IMR-90 (cell line): ENCODE results near the gene UBR4. TPM values are rescaled to one million over a fixed set of nuclear protein-coding genes. Genes with fewer than 3 reads are reported as not detected.

Experiments used
- ATAC-seq: fragments of 200-7000 bp; cut with Tn5 transposase; 2 replicates; pipeline ENCODE4 v1.9.1; 2020; ENCODE audit warnings: low read depth, mild to moderate bottlenecking, moderate library complexity
- BruUV-seq: library from RNA; stranded (reverse); fragments of 400-500 nt; replicated peaks from 2 replicates; lab custom pipeline; 2021; lab: Mats Ljungman, UMichigan
- CTCF ChIA-PET: fragments of 300-600 bp; formaldehyde crosslinking; extraction: SDS; loops from one replicate; lab custom pipeline; 2021; ENCODE audit warnings: antibody characterized with exemption; lab: Yijun Ruan, JAX
- POLR2A ChIA-PET: fragments of 300-600 bp; sonication (Branson Sonifier 250); formaldehyde crosslinking; loops from one replicate; lab custom pipeline; 2022; ENCODE audit warnings: antibody characterized with exemption; ENCODE audit not compliant: unreplicated experiment; lab: Charles Lee
- DNase-seq: peaks from one replicate; pipeline ENCODE4 v3.0.0; 2013
- H2AFZ ChIP-seq: replicated peaks from 2 replicates; pipeline ENCODE3; 2013; ENCODE audit warnings: low read length, mild to moderate bottlenecking; ENCODE audit not compliant: poor library complexity
- H2AK5ac ChIP-seq: 2 replicates; pipeline ENCODE4 v1.6.1; 2013; ENCODE audit warnings: low read depth, low read length, inconsistent platforms
- H2AK9ac ChIP-seq: replicated peaks from 2 replicates; pipeline ENCODE3; 2013; ENCODE audit warnings: mild to moderate bottlenecking, low read depth, low read length, moderate library complexity; ENCODE audit not compliant: poor library complexity
- H2BK120ac ChIP-seq: 2 replicates; pipeline ENCODE4 v1.6.1; 2013; ENCODE audit warnings: low read depth, low read length, inconsistent platforms
- H2BK15ac ChIP-seq: 3 replicates; pipeline ENCODE4 v1.6.1; 2013; ENCODE audit warnings: low read depth, low read length, inconsistent platforms
- H2BK20ac ChIP-seq: 2 replicates; pipeline ENCODE4 v1.6.1; 2013; ENCODE audit warnings: low read depth, mild to moderate bottlenecking, inconsistent platforms, low read length, moderate library complexity
- H2BK5ac ChIP-seq: 2 replicates; pipeline ENCODE4 v1.6.1; 2013; ENCODE audit warnings: mild to moderate bottlenecking, low read depth, low read length, inconsistent platforms; ENCODE audit not compliant: poor library complexity, severe bottlenecking
- H3K14ac ChIP-seq: replicated peaks from 2 replicates; pipeline ENCODE4 v1.6.1; 2013; ENCODE audit warnings: low read depth, low read length, inconsistent platforms
- H3K18ac ChIP-seq: 2 replicates; pipeline ENCODE4 v1.6.1; 2013; ENCODE audit warnings: low read depth, low read length, control low read depth
- H3K23ac ChIP-seq: 2 replicates; pipeline ENCODE4 v1.6.1; 2013; ENCODE audit warnings: low read depth, low read length, inconsistent platforms
- H3K27ac ChIP-seq: 2 replicates; pipeline ENCODE4 v1.5.1; 2013; ENCODE audit warnings: mild to moderate bottlenecking, control low read depth, low read length; ENCODE audit not compliant: insufficient read depth
- H3K27me3 ChIP-seq: 2 replicates; pipeline ENCODE4 v1.6.1; 2013; ENCODE audit warnings: low read length; ENCODE audit not compliant: control insufficient read depth, insufficient read depth
- H3K36me3 ChIP-seq: 2 replicates; pipeline ENCODE4 v1.6.1; 2013; ENCODE audit warnings: low read length, mixed read lengths; ENCODE audit not compliant: control insufficient read depth, insufficient read depth
- H3K4ac ChIP-seq: 2 replicates; pipeline ENCODE4 v1.6.1; 2013; ENCODE audit warnings: low read depth, low read length, inconsistent platforms
- H3K4me1 ChIP-seq: 2 replicates; pipeline ENCODE4 v1.6.1; 2013; ENCODE audit warnings: low read length, mixed read lengths; ENCODE audit not compliant: control insufficient read depth, insufficient read depth
- H3K4me2 ChIP-seq: 2 replicates; pipeline ENCODE4 v1.6.1; 2013; ENCODE audit warnings: low read depth, mild to moderate bottlenecking, control low read depth, low read length, moderate library complexity
- H3K4me3 ChIP-seq: 2 replicates; pipeline ENCODE4 v1.5.1; 2013; ENCODE audit warnings: low read depth, mild to moderate bottlenecking, control low read depth, low read length, moderate library complexity; ENCODE audit not compliant: insufficient read depth
- H3K56ac ChIP-seq: 2 replicates; pipeline ENCODE4 v1.6.1; 2013; ENCODE audit warnings: low read length, inconsistent platforms; ENCODE audit not compliant: insufficient read depth; ENCODE audit errors: extremely low read depth
- H3K79me1 ChIP-seq, 2 experiments: 2 replicates each; pipeline ENCODE4 v1.6.1; 2013; ENCODE audit warnings: low read length in 2 of 2, inconsistent platforms in 1 of 2, low read depth in 1 of 2
- H3K9ac ChIP-seq: 2 replicates; pipeline ENCODE4 v1.6.1; 2013; ENCODE audit warnings: low read depth, low read length, control low read depth
- H3K9me1 ChIP-seq: 2 replicates; pipeline ENCODE4 v1.6.1; 2013; ENCODE audit warnings: low read length, inconsistent platforms; ENCODE audit not compliant: insufficient read depth
- H3K9me3 ChIP-seq: 2 replicates; pipeline ENCODE4 v1.6.1; 2013; ENCODE audit warnings: low read length; ENCODE audit not compliant: control insufficient read depth, insufficient read depth
- H4K20me1 ChIP-seq: 2 replicates; pipeline ENCODE4 v1.6.1; 2013; ENCODE audit warnings: low read length, inconsistent platforms; ENCODE audit not compliant: insufficient read depth
- H4K5ac ChIP-seq: 2 replicates; pipeline ENCODE4 v1.6.1; 2013; ENCODE audit warnings: mild to moderate bottlenecking, low read depth, low read length, control low read depth
- H4K8ac ChIP-seq, 2 experiments: 2 replicates each; pipeline ENCODE4 v1.6.1; 2013; ENCODE audit warnings: low read depth in 2 of 2, low read length in 2 of 2, control low read depth in 1 of 2, inconsistent platforms in 1 of 2
- H4K91ac ChIP-seq: 2 replicates; pipeline ENCODE4 v1.6.1; 2013; ENCODE audit warnings: low read depth, low read length, inconsistent platforms; ENCODE audit not compliant: insufficient read depth
- CEBPB ChIP-seq: IDR thresholded peaks from 2 replicates; pipeline ENCODE4 v1.6.1; 2012; ENCODE audit warnings: low read depth, low read length, improper control_type of control experiment
- CHD1 ChIP-seq: IDR thresholded peaks from 2 replicates; pipeline ENCODE4 v1.6.1; 2012; ENCODE audit warnings: low read depth, low read length, improper control_type of control experiment
- FOS ChIP-seq: fragments of 150-350 bp; IDR thresholded peaks from 2 replicates; pipeline ENCODE4 v1.6.1; 2016; ENCODE audit warnings: low read depth, low read length
- NFE2L2 ChIP-seq: fragments of 150-350 bp; IDR thresholded peaks from 2 replicates; pipeline ENCODE4 v1.6.1; 2016; ENCODE audit warnings: low read depth, mild to moderate bottlenecking, low read length
- WGBS, 2 experiments: methylation state at CpG; one replicate each; pipeline versions ENCODE4 v1.1.5 to v1.1.7; 2013; ENCODE audit warnings: missing lambda C conversion rate in 2 of 2; ENCODE audit not compliant: insufficient read length in 1 of 2; ENCODE audit errors: extremely low coverage in 2 of 2; 5-methylcytosine and 5-hydroxymethylcytosine counted together
- dilution Hi-C: fragments of 300-500 bp; cut with HindIII; formaldehyde crosslinking; loops from one replicate; pipeline ENCODE4 v1.14.3; 2018; ENCODE audit warnings: low sequenced_read_pairs; ENCODE audit not compliant: unreplicated experiment
- in situ Hi-C: fragments of 300-500 bp; cut with MboI; formaldehyde crosslinking; loops from 3 replicates; pipeline ENCODE4 v1.14.3; 2019; ENCODE audit warnings: low sequenced_read_pairs, inconsistent platforms, mixed read lengths
- intact Hi-C: fragments of 100-400 bp; cut with micrococcal nuclease; formaldehyde crosslinking; loops from 2 replicates; pipeline ENCODE4 v1.10.0; 2022
- polyA plus RNA-seq, 3 experiments: library from polyadenylated mRNA; depleted of rRNA; stranded (reverse); fragments of >200 nt; gene quantifications; 2 replicates each; pipeline ENCODE4 v1.2.3, GENCODE V29; 2012; ENCODE audit warnings: low replicate concordance in 1 of 3
- total RNA-seq: library from RNA; depleted of rRNA; stranded (reverse); fragments of >200 nt; gene quantifications from 2 replicates; pipeline ENCODE4 v1.2.3, GENCODE V29; 2012

The UBR4 gene
- total and polyA plus RNA-seq, 2 of the 4 experiments (the other 2 are of a cell fraction): 87.8 to 121 TPM

- ChIA-PET POLR2A (no interaction called here), CTCF (no interaction called here)
- Histone ChIP-seq H3K9me3 (no peaks in the 10 kb centered on the region; the same call in 1 of the 2 replicates), H2BK15ac (no peak overlapping the region), H2BK5ac (no peak overlapping the region), H4K91ac (no peak overlapping the region), H3K4me2 (no peak overlapping the region), H3K23ac (no peak overlapping the region), H3K4me1 (no peaks in the 10 kb centered on the region), H3K4ac (no peak overlapping the region), H3K27ac (no peak overlapping the region), H3K14ac (no peak overlapping the region), H2AFZ (no peak overlapping the region), H3K9me1 (no peaks in the 10 kb centered on the region), H4K8ac (no peak overlapping the region), H3K27me3 (no peaks in the 10 kb centered on the region), H4K5ac (no peak overlapping the region), H3K56ac (no peak overlapping the region), H2AK9ac (no peak overlapping the region), H4K20me1 (no peaks in the 10 kb centered on the region), H3K36me3 (peaks cover 58% of the 10 kb centered on the region), H3K9ac (no peak overlapping the region), H2AK5ac (no peak overlapping the region), H3K79me1 (peaks cover 21 to 29% of the 10 kb centered on the region in 2 experiments), H2BK120ac (no peak overlapping the region), H3K4me3 (no peak overlapping the region), H2BK20ac (no peak overlapping the region), H3K18ac (no peak overlapping the region)
- dilution Hi-C loops: no loop called here
- in situ Hi-C loops: no loop called here
- TF ChIP-seq CHD1 (no peak), NFE2L2 (no peak), FOS (no peak), CEBPB (no peak)
- DNase-seq (no peak), ATAC-seq (no peak)
- intact Hi-C loops: loop anchor here (10.0 kb wide), 1 partner anchor 46 kb away; no protein-coding TSS in a partner anchor
- WGBS, 2 experiments: 100% methylated on average over 2 of the region's 13 CpGs; no CpG with 5 or more reads in 1 of the 2 experiments
- BruUV-seq: no TSS peak
Measured at GRCh38 chr1:19138958-19139581, 71.0 kb downstream of the UBR4 start.
